Measurements from ENCODE around the gene RBM5. TPM values are rescaled to one million over a fixed set of nuclear protein-coding genes. Genes with fewer than 3 reads are reported as not detected.

RBM5 gene
- total RNA-seq, 1 experiment from 2014 or later, result 128 TPM

- TF ChIP-seq CTCF (conservative IDR thresholded peaks at IDR 0.05; ENCODE audit: low read depth, low read length) (no peak), EZH2 (IDR thresholded peaks at IDR 0.05; ENCODE audit: low read length, unreplicated experiment) (no peak), EZH2phosphoT487 (IDR thresholded peaks at IDR 0.05; ENCODE audit: borderline replicate concordance, low read length) (no peak)
- DNase-seq (no peak), ATAC-seq (no peak)
- H3K27ac ChIP-seq (ENCODE audit: low read length), result no peak overlapping the region
- no peaks in the 10 kb centered on the region for H3K36me3 ChIP-seq (ENCODE audit: low read depth, low read length)
- H4K20me1 ChIP-seq (ENCODE audit: low read length), result 0 out of 2 replicates have a peak, but pooled peaks cover 10% of the 10 kb centered on the region
- 0 out of 2 replicates have a peak overlapping the region, but pooled peaks have one; percentile 5 for H3K9ac ChIP-seq (ENCODE audit: low read length)
- H3K9me2 ChIP-seq (replicated peaks; ENCODE audit: low read length), result no peaks in the 10 kb centered on the region
- H3K4me2 ChIP-seq (ENCODE audit: low read length), result peak overlapping the region; percentile 84
- H3K4me1 ChIP-seq (ENCODE audit: insufficient read depth, low read length), result peaks cover 35% of the 10 kb centered on the region
- H2AFZ ChIP-seq (ENCODE audit: low read length), result peak overlapping the region; percentile 62
- BruUV-seq (replicated peaks), result no TSS peak
- H3K4me3 ChIP-seq (ENCODE audit: low read length), result peak overlapping the region; percentile 62
- ChIA-PET POLR2A (ENCODE audit: unreplicated experiment) (no interaction called here), CTCF (interaction anchor here (0.5 kb wide), 1 partner anchor 12 kb away, joined by 5 read pairs; no protein-coding TSS in a partner anchor)
- H3K9me3 ChIP-seq (ENCODE audit: low read length), result no peaks in the 10 kb centered on the region
- intact Hi-C loops (cut with micrococcal nuclease), result loop anchor here (2.0 kb wide), 1 partner anchor 33 kb away; no protein-coding TSS in a partner anchor
- peaks cover 34% of the 10 kb centered on the region for H3K79me2 ChIP-seq (ENCODE audit: low read length)
- no peaks in the 10 kb centered on the region for H3F3A ChIP-seq (ENCODE audit: low read length, unreplicated experiment)
- no peaks in the 10 kb centered on the region for H3K27me3 ChIP-seq (ENCODE audit: low read length)
Observed at GRCh38 chr3:50153782-50154475, 65.2 kb downstream of the RBM5 start.

- no peaks in the 10 kb centered on the region for H3K27me3 ChIP-seq (ENCODE audit: low read length)
- H3K36me3 ChIP-seq (ENCODE audit: low read depth, low read length), result no peaks in the 10 kb centered on the region
- H4K20me1 ChIP-seq (ENCODE audit: low read length), result 0 out of 2 replicates have a peak, but pooled peaks cover 10% of the 10 kb centered on the region
- H3K79me2 ChIP-seq (ENCODE audit: low read length), result peaks cover 34% of the 10 kb centered on the region
- H3K9me3 ChIP-seq (ENCODE audit: low read length), result no peaks in the 10 kb centered on the region
- ChIA-PET POLR2A (ENCODE audit: unreplicated experiment) (no interaction called here), CTCF (interaction anchor here (0.5 kb wide), 1 partner anchor 11 kb away, joined by 5 read pairs; no protein-coding TSS in a partner anchor)
- no peak for DNase-seq
- 0 out of 2 replicates have a peak overlapping the region, but pooled peaks have one; percentile 5 for H3K9ac ChIP-seq (ENCODE audit: low read length)
- no TSS peak for BruUV-seq (replicated peaks)
- peak overlapping the region; percentile 62 for H3K4me3 ChIP-seq (ENCODE audit: low read length)
- H3K4me2 ChIP-seq (ENCODE audit: low read length), result peak overlapping the region; percentile 84
- peaks cover 37% of the 10 kb centered on the region for H3K4me1 ChIP-seq (ENCODE audit: insufficient read depth, low read length)
- ATAC-seq, result peak; percentile 35
- no peaks in the 10 kb centered on the region for H3F3A ChIP-seq (ENCODE audit: low read length, unreplicated experiment)
- no peaks in the 10 kb centered on the region for H3K9me2 ChIP-seq (replicated peaks; ENCODE audit: low read length)
- H3K27ac ChIP-seq (ENCODE audit: low read length), result no peak overlapping the region
- TF ChIP-seq CTCF (conservative IDR thresholded peaks at IDR 0.05; ENCODE audit: low read depth, low read length) (peak; percentile 43), EZH2phosphoT487 (IDR thresholded peaks at IDR 0.05; ENCODE audit: borderline replicate concordance, low read length) (no peak), EZH2 (IDR thresholded peaks at IDR 0.05; ENCODE audit: low read length, unreplicated experiment) (no peak)
- intact Hi-C loops (cut with micrococcal nuclease), result loop anchor here (2.0 kb wide), 1 partner anchor 34 kb away; no protein-coding TSS in a partner anchor
- peak overlapping the region; percentile 62 for H2AFZ ChIP-seq (ENCODE audit: low read length)
Observed at GRCh38 chr3:50154476-50154839, 65.7 kb downstream of the RBM5 start.

Measured in PC-3 (cell line).